M059J (cell line): ENCODE results near the gene MGAT4B. TPM values are rescaled to one million over a fixed set of nuclear protein-coding genes. Genes with fewer than 3 reads are reported as not detected.
A peak's percentile ranks its signal among the peaks of the same experiment; 100 is the strongest.
"Not testable (repeated sequence)": the region's sequence is repeated elsewhere in the genome, so short reads cannot be mapped to it uniquely, and the experiment has no call there.

Experiments
- DNase-seq: peaks from one replicate; pipeline ENCODE4 v3.0.0-alpha.2; 2012; ENCODE audit warnings: low read depth
- total RNA-seq: library from RNA; depleted of rRNA; stranded (reverse); fragments of >200 nt; shearing (Covaris generic); gene quantifications from 2 replicates; pipeline ENCODE4 v1.2.3, GENCODE V29; 2014

Gene MGAT4B
- total RNA-seq, 1 experiment from 2014 or later, result 187 TPM

DNA sequence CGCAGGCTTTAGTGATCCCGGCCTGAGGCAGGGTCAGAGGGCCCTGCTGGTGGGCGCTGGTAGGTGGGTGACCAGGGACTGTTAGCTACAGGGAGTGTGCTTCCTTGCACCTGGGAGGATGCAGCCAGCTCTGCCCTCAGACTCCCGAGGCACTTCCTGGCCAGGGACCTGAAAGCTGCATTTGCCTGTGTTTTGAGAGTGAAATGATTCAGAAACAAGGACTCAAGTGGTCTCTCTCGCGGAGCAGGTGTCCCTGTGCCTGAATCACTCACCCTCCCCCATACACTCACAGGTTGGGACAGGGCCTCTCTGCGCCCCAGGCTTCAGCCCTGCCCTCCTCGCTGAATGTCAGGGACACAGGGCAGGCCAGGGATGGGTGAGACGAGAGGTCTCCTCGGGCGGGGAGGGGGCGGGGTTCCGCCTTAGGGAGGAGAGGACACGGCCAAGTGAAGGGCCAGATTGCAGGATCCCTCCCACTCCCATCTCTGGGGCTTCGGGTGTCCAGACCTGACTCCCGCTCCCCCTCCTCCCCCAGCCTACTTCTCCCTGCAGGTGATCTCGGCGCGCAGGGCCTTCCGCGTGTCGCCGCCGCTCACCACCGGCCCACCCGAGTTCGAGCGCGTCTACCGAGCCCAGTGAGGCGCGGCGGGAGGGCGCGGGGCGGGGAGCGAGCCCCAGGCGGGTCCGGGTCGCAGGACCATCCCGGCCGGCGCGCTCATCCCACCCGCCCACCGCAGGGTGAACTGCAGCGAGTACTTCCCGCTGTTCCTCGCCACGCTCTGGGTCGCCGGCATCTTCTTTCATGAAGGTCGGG is 11.4 kb downstream of the MGAT4B start:
- peak; percentile 16 for DNase-seq

- no peak for DNase-seq
Observed at GRCh38 chr5:179794575-179794974, 12.1 kb downstream of the MGAT4B start.

DNA sequence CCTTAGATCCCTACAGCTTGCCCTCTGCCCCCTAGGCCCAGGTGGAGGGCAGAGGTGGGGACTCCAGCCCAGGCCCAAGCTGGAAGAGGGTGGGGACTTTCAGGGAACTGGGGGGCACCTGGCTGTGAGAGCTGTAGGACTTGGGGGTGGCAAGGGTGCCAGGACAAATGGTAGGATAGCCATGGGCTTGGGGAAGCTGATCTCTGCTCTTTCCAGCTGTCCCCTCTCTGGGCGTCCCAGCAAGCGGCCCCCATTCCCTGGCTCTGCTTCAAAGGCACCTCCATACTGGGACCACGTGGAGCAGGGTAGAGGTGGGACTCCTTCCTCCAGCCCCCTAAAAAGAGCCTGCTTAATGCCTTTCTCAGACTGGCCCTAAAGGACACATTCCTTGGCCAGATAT is 12.5 kb downstream of the MGAT4B start:
- no peak for DNase-seq

DNA sequence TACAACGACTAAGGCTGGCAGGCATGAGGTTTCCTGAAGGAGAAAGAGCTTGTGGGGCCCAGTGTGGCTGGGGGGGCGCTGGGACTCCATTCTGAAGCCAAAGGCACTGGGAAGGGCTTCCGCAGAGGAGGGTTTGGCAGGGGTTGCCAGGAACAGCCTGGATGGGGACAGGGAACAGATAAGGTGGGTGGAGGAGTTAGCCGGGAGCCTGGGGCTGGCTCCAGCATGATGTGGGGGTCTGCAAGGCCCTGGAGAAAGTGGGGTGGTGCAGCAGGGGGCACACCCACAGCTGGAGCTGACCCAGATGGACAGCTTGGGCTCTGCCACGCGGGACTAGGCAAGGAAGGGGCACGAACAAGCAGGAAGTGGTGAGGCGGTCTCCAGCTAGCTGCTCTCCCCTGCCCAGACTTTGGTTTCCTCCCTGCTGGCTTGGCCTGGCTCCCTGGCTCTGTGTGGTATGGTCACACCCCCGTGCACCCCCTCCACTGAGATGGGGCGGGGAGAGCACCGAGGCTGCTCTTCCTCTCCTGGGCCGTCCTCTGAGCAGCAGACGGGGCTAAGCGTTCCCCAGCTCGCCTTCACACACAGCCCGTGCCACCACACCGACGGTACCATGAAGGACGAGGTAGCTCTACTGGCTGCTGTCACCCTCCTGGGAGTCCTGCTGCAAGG is 13.1 kb downstream of the MGAT4B start, which contains the start of gene LTC4S:
Gene LTC4S (plus strand): TSS at position 519 of the 672 bp plus-strand sequence. CDS start 95 bp downstream, at position 614.
- peak; percentile 22 for DNase-seq

DNA sequence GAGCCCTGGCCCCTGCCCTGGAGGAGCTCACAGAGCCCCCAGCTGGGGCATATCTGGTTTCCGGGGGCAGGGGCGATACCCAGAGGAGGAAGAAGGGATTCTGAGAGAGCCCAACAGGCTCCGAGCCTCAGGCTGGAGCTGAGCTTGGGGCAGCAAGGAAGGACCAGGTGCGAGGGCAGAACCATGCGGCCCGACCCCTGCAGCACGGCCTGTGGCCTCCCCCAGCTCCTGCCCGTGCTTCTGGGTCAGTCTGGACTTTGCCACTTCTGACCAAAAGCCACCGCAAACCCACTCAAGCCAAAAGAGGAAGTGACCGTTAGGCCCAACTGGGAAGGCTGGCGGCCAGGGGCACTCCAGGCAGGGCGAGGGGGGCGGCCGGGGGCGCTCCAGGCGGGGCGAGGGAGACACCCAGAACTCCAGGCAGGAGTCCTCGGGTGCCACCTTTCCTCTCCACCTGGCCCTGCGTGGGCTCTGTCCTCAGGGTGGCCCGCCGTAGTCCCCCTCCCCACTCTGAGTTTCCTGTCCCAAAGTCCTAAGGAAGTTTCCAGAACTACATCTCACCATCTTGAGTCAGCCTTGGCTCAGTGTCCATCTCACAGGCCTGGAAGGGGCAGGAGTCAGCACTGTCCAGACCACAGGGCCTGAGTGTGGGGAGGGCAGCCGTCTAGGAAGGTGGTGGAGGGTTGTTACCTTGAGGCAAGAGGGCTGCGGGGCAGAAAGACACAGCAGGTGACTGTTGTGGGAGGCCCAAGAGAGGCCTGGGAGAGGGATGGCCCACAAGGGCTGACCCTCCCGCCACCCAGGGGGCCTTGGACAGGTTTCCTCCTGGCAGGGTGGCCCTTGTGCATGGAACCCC is 13.8 kb downstream of the MGAT4B start:
- peak; percentile 32 for DNase-seq

GRCh38 chr5:179791881-179792611 is 14.6 kb downstream of the MGAT4B start:
- no peak for DNase-seq

DNA sequence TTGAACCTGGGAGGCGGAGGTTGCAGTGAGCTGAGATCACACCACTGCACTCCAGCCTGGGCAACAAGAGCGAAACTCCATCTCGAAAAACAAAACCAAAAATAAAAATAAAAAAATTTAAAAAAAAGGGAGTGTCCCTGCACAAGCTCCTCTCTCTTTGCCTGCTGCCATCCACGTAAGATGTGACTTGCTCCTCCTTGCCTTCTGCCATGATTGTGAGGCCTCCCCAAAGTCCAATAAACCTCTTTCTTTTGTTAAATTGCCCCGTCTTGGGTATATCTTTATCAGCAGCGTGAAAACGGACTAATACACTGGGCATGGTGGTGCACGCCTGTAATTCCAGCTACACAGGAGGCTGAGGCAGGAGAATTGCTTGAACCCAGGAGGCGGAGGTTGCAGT is 17.4 kb downstream of the MGAT4B start:
- not testable (repeated sequence) for DNase-seq

GRCh38 chr5:179788193-179788854 is 18.3 kb downstream of the MGAT4B start:
- DNase-seq, result no peak

DNA sequence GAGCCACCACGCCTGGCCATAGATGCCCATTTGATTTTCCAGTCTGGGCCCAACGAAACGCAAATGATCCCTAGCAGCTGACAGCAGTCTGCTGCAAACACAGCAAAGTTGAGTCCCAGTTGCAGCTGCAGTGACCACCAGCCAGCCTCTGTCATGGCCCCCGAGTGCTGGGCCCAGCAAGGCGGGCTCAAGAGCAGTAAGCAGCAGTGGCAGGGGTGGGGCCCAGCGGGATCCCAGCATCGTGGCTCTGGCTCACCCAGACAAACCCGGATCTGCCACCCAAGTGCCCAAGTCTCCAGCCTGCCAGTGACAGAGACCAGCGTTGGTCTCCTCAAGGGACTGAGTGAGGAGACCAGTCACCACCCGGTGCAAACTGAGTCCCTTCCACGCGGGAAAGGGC is 19.8 kb downstream of the MGAT4B start:
- DNase-seq, result no peak

- DNase-seq, result no peak
Observed at GRCh38 chr5:179783128-179783527, 23.5 kb downstream of the MGAT4B start.

- no peak for DNase-seq
Observed at GRCh38 chr5:179781846-179782245, 24.8 kb downstream of the MGAT4B start.

GRCh38 chr5:179780362-179780761 is 26.3 kb downstream of the MGAT4B start:
- DNase-seq, result no peak

DNA sequence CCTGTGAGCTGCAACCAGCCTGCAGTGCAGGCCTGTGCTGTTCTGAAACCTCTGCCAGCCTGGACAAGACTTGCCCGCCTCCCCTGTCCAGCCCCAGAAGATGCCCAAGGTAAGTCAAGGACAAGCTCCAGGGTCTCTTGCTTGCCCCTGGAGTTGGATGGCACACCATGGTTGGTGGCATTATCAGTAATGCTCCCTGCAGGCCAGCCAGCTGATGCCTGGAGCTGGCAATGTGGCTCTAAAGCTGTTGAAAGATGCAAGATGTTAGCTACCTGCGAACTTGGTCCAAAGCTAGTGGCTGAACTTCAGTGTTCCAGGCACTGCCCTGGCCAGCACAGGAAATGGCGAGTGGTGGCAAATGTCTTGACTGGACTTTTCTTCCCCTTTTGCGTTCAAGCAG is 26.8 kb downstream of the MGAT4B start:
- DNase-seq, result no peak

GRCh38 chr5:179778591-179778990 is 28.1 kb downstream of the MGAT4B start:
- no peak for DNase-seq

DNA sequence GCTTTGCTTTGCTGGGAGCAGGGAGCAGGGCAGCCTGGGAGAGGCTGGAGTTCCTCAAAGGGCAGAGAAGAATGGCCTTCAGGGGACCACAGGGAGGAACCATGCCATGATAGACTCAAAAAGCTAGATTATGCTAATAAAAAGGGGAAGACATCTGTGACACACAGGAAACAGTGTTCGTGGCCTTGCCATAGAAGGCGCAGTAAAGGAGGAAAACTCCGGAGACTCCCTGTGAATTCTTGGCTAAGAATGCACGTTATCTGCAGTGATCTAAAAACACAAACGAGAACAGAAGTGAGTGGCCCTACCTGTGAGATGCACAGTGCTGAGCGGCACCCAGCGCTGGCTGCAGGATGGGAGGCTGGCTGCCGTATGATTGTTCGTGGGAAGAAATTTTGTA is 28.8 kb downstream of the MGAT4B start:
- no peak for DNase-seq

GRCh38 chr5:179777456-179777855 is 29.2 kb downstream of the MGAT4B start:
- no peak for DNase-seq

DNA sequence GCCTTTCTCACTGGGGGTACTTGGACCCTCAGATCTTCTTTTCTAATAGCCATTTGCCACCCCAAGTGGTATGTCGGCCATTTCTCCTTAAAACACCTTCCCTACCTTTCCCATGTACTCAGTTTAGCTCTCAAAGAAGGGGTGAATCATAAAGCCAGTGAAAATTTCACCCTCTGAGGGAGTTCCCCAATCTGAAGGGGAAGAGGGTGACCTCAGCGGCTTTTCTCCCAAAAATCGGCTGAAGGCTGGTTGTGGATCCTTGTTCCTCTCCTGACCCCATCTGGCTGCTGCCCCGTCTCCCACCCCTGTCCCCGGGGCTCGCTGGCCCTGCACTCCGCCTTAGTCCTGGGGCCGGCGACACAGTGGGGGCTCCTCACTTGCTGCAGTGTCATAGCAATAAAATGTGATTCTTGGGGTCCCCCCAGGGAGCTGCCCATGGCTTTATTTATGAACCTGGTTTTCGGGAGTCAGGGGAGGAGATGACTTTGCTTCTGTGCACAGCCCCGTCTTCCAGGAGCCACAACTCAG is 30.2 kb downstream of the MGAT4B start:
- DNase-seq, result no peak

GRCh38 chr5:179774442-179774841 is 32.2 kb downstream of the MGAT4B start:
- DNase-seq, result no peak

- DNase-seq, result no peak
Observed at GRCh38 chr5:179773686-179774040, 33.0 kb downstream of the MGAT4B start.

- no peak for DNase-seq
Observed at GRCh38 chr5:179772351-179772750, 34.3 kb downstream of the MGAT4B start.
